Measurements from ENCODE around the gene GAPT. TPM values are rescaled to one million over a fixed set of nuclear protein-coding genes. Genes with fewer than 3 reads are reported as not detected.

GAPT gene
- total and polyA plus RNA-seq, 4 donors, result 0.17 to 2.5 (median 0.94) TPM

GRCh38 chr5:58542709-58543108 lies 51.5 kb downstream of the GAPT start:
- TF ChIP-seq FOXA1 (IDR thresholded peaks at IDR 0.05) (no peak), ATF3 (IDR thresholded peaks at IDR 0.05) (no peak), SP1 (IDR thresholded peaks at IDR 0.05) (no peak), RXRA (IDR thresholded peaks at IDR 0.05) (no peak), EGR1 (IDR thresholded peaks at IDR 0.05; ENCODE audit: low read depth in 2 of 2) (no peak), HNF4G (IDR thresholded peaks at IDR 0.05) (no peak), NR2F2 (IDR thresholded peaks at IDR 0.05) (no peak), YY1 (IDR thresholded peaks at IDR 0.05) (no peak), HNF4A (conservative IDR thresholded peaks at IDR 0.05) (no peak), TAF1 (conservative IDR thresholded peaks at IDR 0.05) (no peak), CTCF (IDR thresholded peaks at IDR 0.05; ENCODE audit: low read depth, low read length, missing input control) (no peak), GABPA (IDR thresholded peaks at IDR 0.05 in 1 of 2, conservative IDR thresholded peaks at IDR 0.05 in 1 of 2) (no peak), ZBTB33 (IDR thresholded peaks at IDR 0.05) (no peak), JUND (IDR thresholded peaks at IDR 0.05) (no peak), FOXA2 (IDR thresholded peaks at IDR 0.05) (no peak), REST (IDR thresholded peaks at IDR 0.05) (no peak), MAX (IDR thresholded peaks at IDR 0.05) (no peak)
- no peak for DNase-seq (ENCODE audit: low spot score)
- Histone ChIP-seq H3K9ac (ENCODE audit: low read depth in 1 of 2, low read length in 2 of 2) (no peak overlapping the region), H3K27ac (ENCODE audit: low read depth in 1 of 2, low read length in 2 of 2) (no peak overlapping the region), H3K4me1 (ENCODE audit: control insufficient read depth in 4 of 4, insufficient read depth in 4 of 4, low read length in 3 of 4) (peaks cover 0 to 2% (median 0%) of the 10 kb centered on the region in 4 donors), H3K27me3 (ENCODE audit: control insufficient read depth in 4 of 4, insufficient read depth in 4 of 4, low read length in 3 of 4) (no peaks in the 10 kb centered on the region), H3K9me3 (ENCODE audit: control insufficient read depth in 4 of 4, low read length in 3 of 4) (no peaks in the 10 kb centered on the region), H3K4me3 (ENCODE audit: low read depth in 1 of 3, low read length in 3 of 3) (no peak overlapping the region), H3K36me3 (ENCODE audit: control insufficient read depth in 4 of 4, insufficient read depth in 3 of 4, low read depth in 1 of 4, low read length in 3 of 4) (no peaks in the 10 kb centered on the region)
- WGBS, result 92% methylated on average over 1 of the region's 1 CpG

GRCh38 chr5:58543723-58544122 lies 52.5 kb downstream of the GAPT start:
- Histone ChIP-seq H3K9me3 (ENCODE audit: control insufficient read depth in 4 of 4, low read length in 3 of 4) (no peaks in the 10 kb centered on the region), H3K27me3 (ENCODE audit: control insufficient read depth in 4 of 4, insufficient read depth in 4 of 4, low read length in 3 of 4) (no peaks in the 10 kb centered on the region), H3K27ac (ENCODE audit: low read depth in 1 of 2, low read length in 2 of 2) (no peak overlapping the region), H3K4me3 (ENCODE audit: low read depth in 1 of 3, low read length in 3 of 3) (no peak overlapping the region), H3K36me3 (ENCODE audit: control insufficient read depth in 4 of 4, insufficient read depth in 3 of 4, low read depth in 1 of 4, low read length in 3 of 4) (no peaks in the 10 kb centered on the region), H3K9ac (ENCODE audit: low read depth in 1 of 2, low read length in 2 of 2) (no peak overlapping the region), H3K4me1 (ENCODE audit: control insufficient read depth in 4 of 4, insufficient read depth in 4 of 4, low read length in 3 of 4) (peaks cover 0 to 2% (median 0%) of the 10 kb centered on the region in 4 donors)
- DNase-seq (ENCODE audit: low spot score), result no peak
- WGBS, result 91% methylated on average over 2 of the region's 2 CpGs
- no peak for TF ChIP-seq YY1 (IDR thresholded peaks at IDR 0.05)
- no peak for TF ChIP-seq FOXA1 (IDR thresholded peaks at IDR 0.05)
- no peak for TF ChIP-seq EGR1 (IDR thresholded peaks at IDR 0.05; ENCODE audit: low read depth in 2 of 2)
- TF ChIP-seq MAX (IDR thresholded peaks at IDR 0.05), result no peak
- no peak for TF ChIP-seq FOXA2 (IDR thresholded peaks at IDR 0.05)
- no peak for TF ChIP-seq HNF4A (conservative IDR thresholded peaks at IDR 0.05)
- TF ChIP-seq TAF1 (conservative IDR thresholded peaks at IDR 0.05), result no peak
- TF ChIP-seq CTCF (IDR thresholded peaks at IDR 0.05; ENCODE audit: low read depth, low read length, missing input control), result no peak
- no peak for TF ChIP-seq JUND (IDR thresholded peaks at IDR 0.05)
- TF ChIP-seq ATF3 (IDR thresholded peaks at IDR 0.05), result no peak
